Measurements from ENCODE around the gene ACACA. TPM values are rescaled to one million over a fixed set of nuclear protein-coding genes. Genes with fewer than 3 reads are reported as not detected.

The ACACA gene
- total RNA-seq, 3 donors from 2014 or later (not counting 1 experiment from before 2014, with no cell fraction given) = 22.9 to 23.9 (median 23.6) TPM

DNA sequence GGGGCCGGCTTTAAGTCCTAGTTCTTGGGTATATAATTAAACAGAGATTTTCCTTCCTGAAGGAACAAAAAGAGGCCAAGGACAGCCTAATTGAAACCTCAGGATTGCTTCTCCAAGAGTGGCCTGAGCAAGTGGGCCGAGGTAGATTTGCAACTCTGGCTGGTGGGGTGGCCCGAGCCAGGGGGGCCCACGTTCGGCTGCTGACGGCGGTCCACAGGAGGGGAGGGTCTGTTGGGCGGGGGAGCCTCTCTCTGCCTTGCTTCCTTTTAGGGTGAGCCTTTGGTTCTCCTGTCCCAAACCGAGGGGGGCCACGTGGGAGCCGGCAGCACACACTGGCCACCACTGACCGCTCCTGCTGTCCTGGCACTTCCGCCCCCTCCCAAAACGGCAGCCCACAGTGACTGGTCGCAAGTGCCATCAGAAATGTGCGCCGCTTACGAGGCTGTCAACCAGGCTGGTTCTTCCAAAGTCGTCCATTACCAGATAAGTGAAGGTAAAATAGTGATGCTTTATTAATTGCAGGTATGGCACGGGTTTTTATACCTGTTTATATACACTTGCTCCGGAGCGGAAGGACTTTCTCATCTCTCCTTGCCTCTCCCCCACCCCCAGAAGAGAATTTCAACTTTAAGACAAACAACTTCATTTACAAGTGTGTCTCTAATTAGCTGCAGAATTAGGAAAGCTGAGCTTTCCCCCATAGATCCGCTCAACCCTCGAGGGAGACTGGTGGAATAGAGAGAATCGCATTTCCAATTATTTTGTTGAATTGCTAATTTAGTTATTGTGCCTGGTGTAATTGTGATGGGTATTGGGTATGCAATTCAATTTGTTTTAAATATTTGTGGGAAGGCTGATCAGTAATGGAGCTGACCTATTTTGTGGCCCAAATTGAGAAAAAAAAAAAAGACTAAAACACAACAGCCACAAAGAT is 340.0 kb downstream of the ACACA start:
- intact Hi-C loops (cut with micrococcal nuclease) = no loop called here
- no peaks in the 10 kb centered on the region for H3K36me3 ChIP-seq (ENCODE audit: control insufficient read depth, insufficient read depth, low read length)
- H3K27me3 Mint-ChIP-seq (ENCODE audit: low read depth in 2 of 2) = peaks cover 8 to 17% of the 10 kb centered on the region in 2 donors
- H3K9me3 Mint-ChIP-seq = no peaks in the 10 kb centered on the region
- H3K27me3 ChIP-seq (ENCODE audit: control insufficient read depth, insufficient read depth, low read length) = no peaks in the 10 kb centered on the region
- ATAC-seq = no peak
- TF ChIP-seq CTCF (IDR thresholded peaks at IDR 0.05) = no peak
- H3K27ac ChIP-seq (ENCODE audit: low read length) = no peak overlapping the region
- H3K36me3 Mint-ChIP-seq = no peaks in the 10 kb centered on the region
- H3K4me1 Mint-ChIP-seq = peaks cover 0 to 5% of the 10 kb centered on the region in 2 donors
- H3K9me3 ChIP-seq (ENCODE audit: control insufficient read depth, insufficient read depth, low read length) = no peaks in the 10 kb centered on the region
- no peak overlapping the region for H3K4me3 Mint-ChIP-seq
- H3K4me1 ChIP-seq (ENCODE audit: control insufficient read depth, insufficient read depth, low read length) = no peaks in the 10 kb centered on the region
- no peak overlapping the region for H3K4me3 ChIP-seq (ENCODE audit: low read length)
- no peak for DNase-seq
- H3K27ac Mint-ChIP-seq = no peak overlapping the region
- WGBS (ENCODE audit: insufficient coverage) = 68% methylated on average over 25 of the region's 25 CpGs

DNA sequence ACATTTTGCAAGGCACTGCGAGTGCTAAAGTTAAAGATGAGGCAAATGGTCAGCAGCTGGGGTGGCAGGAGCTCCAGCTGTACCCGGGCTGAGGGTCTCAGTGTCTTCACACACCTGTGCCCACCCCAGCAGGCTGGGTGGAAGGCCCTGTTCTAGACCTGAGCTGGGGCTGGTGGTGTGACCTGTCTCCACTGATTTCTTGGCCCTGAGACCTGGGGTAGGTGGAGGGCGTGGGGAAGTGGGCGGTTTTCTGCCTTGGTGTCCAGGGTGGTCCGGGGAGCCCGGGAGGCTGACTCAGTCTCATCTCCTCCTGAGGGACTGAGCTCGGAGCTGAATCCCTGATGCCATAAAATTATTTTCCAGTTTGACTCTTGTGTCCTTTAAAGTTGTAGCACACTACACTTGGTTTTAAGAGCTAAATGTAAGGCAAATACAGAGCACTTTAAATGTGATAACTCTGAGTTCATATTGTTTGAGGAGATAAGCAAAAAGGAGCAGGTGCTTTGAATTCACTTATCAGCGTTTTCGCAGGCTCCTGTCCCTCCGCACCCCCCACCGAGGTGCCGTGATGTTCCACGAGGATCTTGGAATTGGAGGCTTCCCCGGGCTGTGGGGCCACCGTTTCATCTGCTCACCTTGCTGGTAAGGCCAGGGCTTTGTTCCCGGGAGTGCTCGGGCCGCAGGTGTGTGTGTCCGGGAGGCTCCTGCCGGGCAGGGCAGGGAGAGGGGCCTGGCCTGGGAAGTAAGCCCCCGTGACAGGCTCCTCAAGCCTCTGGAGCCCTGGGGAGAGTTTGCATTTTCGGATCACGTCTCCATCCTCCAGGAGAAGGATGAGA is 340.9 kb downstream of the ACACA start:
- DNase-seq = no peak
- no peak overlapping the region for H3K4me3 ChIP-seq (ENCODE audit: low read length)
- H3K27ac ChIP-seq (ENCODE audit: low read length) = no peak overlapping the region
- no peaks in the 10 kb centered on the region for H3K27me3 ChIP-seq (ENCODE audit: control insufficient read depth, insufficient read depth, low read length)
- no peaks in the 10 kb centered on the region for H3K4me1 ChIP-seq (ENCODE audit: control insufficient read depth, insufficient read depth, low read length)
- Mint-ChIP-seq H3K27me3 (ENCODE audit: low read depth in 2 of 2) (peaks cover 8 to 17% of the 10 kb centered on the region in 2 donors), H3K27ac (no peak overlapping the region), H3K9me3 (no peaks in the 10 kb centered on the region), H3K36me3 (no peaks in the 10 kb centered on the region), H3K4me3 (no peak overlapping the region), H3K4me1 (peaks cover 0 to 5% of the 10 kb centered on the region in 2 donors)
- intact Hi-C loops (cut with micrococcal nuclease) = no loop called here
- no peaks in the 10 kb centered on the region for H3K9me3 ChIP-seq (ENCODE audit: control insufficient read depth, insufficient read depth, low read length)
- WGBS (ENCODE audit: insufficient coverage) = 75% methylated on average over 23 of the region's 23 CpGs
- ATAC-seq = no peak
- no peaks in the 10 kb centered on the region for H3K36me3 ChIP-seq (ENCODE audit: control insufficient read depth, insufficient read depth, low read length)
- TF ChIP-seq CTCF (IDR thresholded peaks at IDR 0.05) = no peak

DNA sequence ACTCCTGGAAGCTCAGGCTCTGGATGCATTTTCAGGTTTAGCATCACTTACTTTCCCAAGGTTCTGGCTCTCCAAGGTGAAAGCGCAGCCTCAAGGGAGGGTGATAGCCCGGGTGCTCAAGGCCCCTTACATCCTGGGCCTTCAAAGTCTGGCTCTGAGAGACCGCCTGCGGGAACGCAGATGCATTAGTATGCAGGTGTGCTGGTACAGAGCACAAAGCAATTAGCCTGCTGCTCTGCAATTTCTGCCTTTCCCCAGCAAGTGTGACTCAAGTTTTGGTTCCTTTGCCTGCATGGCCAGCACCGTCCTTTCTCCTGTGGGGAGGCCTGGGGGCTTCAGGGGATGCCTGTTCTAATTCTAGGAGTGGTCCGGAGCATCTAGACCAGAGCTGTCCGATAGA is 341.7 kb downstream of the ACACA start:
- Mint-ChIP-seq H3K27me3 (ENCODE audit: low read depth in 2 of 2) (peaks cover 8 to 17% of the 10 kb centered on the region in 2 donors), H3K4me1 (peaks cover 0 to 5% of the 10 kb centered on the region in 2 donors), H3K4me3 (no peak overlapping the region), H3K36me3 (no peaks in the 10 kb centered on the region), H3K27ac (no peak overlapping the region), H3K9me3 (no peaks in the 10 kb centered on the region)
- no peak overlapping the region for H3K4me3 ChIP-seq (ENCODE audit: low read length)
- no peaks in the 10 kb centered on the region for H3K9me3 ChIP-seq (ENCODE audit: control insufficient read depth, insufficient read depth, low read length)
- TF ChIP-seq CTCF (IDR thresholded peaks at IDR 0.05) = no peak
- intact Hi-C loops (cut with micrococcal nuclease) = no loop called here
- H3K4me1 ChIP-seq (ENCODE audit: control insufficient read depth, insufficient read depth, low read length) = no peaks in the 10 kb centered on the region
- no peaks in the 10 kb centered on the region for H3K27me3 ChIP-seq (ENCODE audit: control insufficient read depth, insufficient read depth, low read length)
- no peaks in the 10 kb centered on the region for H3K36me3 ChIP-seq (ENCODE audit: control insufficient read depth, insufficient read depth, low read length)
- ATAC-seq (no peak), DNase-seq (no peak)
- WGBS (ENCODE audit: insufficient coverage) = 94% methylated on average over 8 of the region's 8 CpGs
- no peak overlapping the region for H3K27ac ChIP-seq (ENCODE audit: low read length)
